RWPE2 (cell line): Measurements from ENCODE around the gene QRFP.

ENCODE experiments used
- ATAC-seq: fragments of 200-7000 bp; cut with Tn5 transposase; 3 replicates; pipeline ENCODE4 v1.9.1; 2021; ENCODE audit warnings: low read depth
- DNase-seq: peaks from one replicate; pipeline ENCODE4 v3.0.0-alpha.2; 2020; ENCODE audit warnings: low spot score
- H3K27ac ChIP-seq: fragments of 450-650 bp; 2 replicates; pipeline ENCODE4 v1.5.1; 2017; ENCODE audit warnings: mild to moderate bottlenecking; ENCODE audit not compliant: poor library complexity, severe bottlenecking
- H3K27me3 ChIP-seq: fragments of 250-450 bp; sonication (Bioruptor Pico); 2 replicates; pipeline ENCODE4 v1.5.1; 2021; ENCODE audit warnings: mild to moderate bottlenecking, moderate library complexity; ENCODE audit not compliant: insufficient read depth, poor library complexity, severe bottlenecking
- H3K36me3 ChIP-seq: fragments of 250-450 bp; sonication (Bioruptor Pico); 2 replicates; pipeline ENCODE4 v1.5.1; 2020; ENCODE audit warnings: low read depth, mild to moderate bottlenecking, moderate library complexity
- H3K4me1 ChIP-seq: fragments of 250-450 bp; sonication (Bioruptor Pico); 2 replicates; pipeline ENCODE4 v1.5.1; 2021; ENCODE audit warnings: mild to moderate bottlenecking, moderate library complexity; ENCODE audit not compliant: insufficient read depth, poor library complexity, severe bottlenecking
- H3K4me3 ChIP-seq: fragments of 250-450 bp; sonication (Bioruptor Pico); 2 replicates; pipeline ENCODE4 v1.5.1; 2021; ENCODE audit warnings: mild to moderate bottlenecking, moderate library complexity; ENCODE audit not compliant: severe bottlenecking
- H3K9me3 ChIP-seq: fragments of 250-450 bp; sonication (Bioruptor Pico); 2 replicates; pipeline ENCODE4 v1.5.1; 2021; ENCODE audit warnings: mild to moderate bottlenecking, moderate library complexity; ENCODE audit not compliant: severe bottlenecking
- TF ChIP-seq, protein P1 (sequence below): fragments of 450-650 bp; IDR thresholded peaks from one replicate; pipeline ENCODE4 v1.5.1; 2017; ENCODE audit warnings: mild to moderate bottlenecking, moderate library complexity; ENCODE audit not compliant: poor library complexity, severe bottlenecking

QRFP gene

GRCh38 chr9:130921989-130922892 lies 25.6 kb upstream of the QRFP start:
- DNase-seq (no peak), ATAC-seq (no peak)
- Histone ChIP-seq H3K36me3 (no peaks in the 10 kb centered on the region), H3K27me3 (no peaks in the 10 kb centered on the region), H3K4me1 (peaks cover 1% of the 10 kb centered on the region), H3K27ac (no peak overlapping the region), H3K9me3 (no peaks in the 10 kb centered on the region), H3K4me3 (no peak overlapping the region)
- TF ChIP-seq, protein P1, sequence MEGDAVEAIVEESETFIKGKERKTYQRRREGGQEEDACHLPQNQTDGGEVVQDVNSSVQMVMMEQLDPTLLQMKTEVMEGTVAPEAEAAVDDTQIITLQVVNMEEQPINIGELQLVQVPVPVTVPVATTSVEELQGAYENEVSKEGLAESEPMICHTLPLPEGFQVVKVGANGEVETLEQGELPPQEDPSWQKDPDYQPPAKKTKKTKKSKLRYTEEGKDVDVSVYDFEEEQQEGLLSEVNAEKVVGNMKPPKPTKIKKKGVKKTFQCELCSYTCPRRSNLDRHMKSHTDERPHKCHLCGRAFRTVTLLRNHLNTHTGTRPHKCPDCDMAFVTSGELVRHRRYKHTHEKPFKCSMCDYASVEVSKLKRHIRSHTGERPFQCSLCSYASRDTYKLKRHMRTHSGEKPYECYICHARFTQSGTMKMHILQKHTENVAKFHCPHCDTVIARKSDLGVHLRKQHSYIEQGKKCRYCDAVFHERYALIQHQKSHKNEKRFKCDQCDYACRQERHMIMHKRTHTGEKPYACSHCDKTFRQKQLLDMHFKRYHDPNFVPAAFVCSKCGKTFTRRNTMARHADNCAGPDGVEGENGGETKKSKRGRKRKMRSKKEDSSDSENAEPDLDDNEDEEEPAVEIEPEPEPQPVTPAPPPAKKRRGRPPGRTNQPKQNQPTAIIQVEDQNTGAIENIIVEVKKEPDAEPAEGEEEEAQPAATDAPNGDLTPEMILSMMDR, result no peak

DNA sequence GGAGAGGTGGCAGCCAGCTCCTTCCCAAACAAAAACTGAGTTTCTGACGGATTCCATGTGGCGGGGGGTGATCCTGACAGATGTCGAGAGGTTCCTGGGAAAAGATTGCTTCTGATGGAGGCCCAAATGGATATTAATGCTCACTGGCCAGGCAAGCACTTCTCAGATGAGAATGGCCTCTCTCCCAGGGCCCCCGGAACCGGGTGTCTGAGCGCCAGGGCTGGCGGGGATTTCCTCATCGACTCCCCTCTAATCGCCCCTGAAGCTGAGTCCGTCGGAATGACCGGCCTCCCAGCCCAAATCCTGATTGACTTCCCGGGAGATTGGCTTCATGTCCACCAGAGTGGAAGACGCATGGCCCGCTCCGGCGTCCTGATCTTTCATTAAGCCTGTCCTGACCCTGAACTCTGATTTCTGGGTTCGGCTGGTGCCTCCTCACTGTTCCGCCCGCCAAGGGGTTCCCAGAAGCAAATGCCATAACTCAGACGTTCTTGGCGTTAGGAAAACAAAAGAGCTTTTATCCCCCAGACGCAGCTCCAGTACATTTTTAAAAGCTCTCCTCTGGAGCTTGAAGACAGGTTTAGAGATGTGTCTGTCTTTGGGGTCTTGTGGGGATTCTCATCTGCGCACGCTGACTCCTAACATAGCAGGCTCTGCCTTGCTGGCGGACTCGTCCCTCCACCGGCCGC lies 24.8 kb upstream of the QRFP start:
- ATAC-seq, result no peak
- Histone ChIP-seq H3K36me3 (no peaks in the 10 kb centered on the region), H3K9me3 (no peaks in the 10 kb centered on the region), H3K27me3 (no peaks in the 10 kb centered on the region), H3K4me1 (no peaks in the 10 kb centered on the region), H3K4me3 (no peak overlapping the region), H3K27ac (no peak overlapping the region)
- no peak for DNase-seq
- TF ChIP-seq, protein P1, result no peak

DNA sequence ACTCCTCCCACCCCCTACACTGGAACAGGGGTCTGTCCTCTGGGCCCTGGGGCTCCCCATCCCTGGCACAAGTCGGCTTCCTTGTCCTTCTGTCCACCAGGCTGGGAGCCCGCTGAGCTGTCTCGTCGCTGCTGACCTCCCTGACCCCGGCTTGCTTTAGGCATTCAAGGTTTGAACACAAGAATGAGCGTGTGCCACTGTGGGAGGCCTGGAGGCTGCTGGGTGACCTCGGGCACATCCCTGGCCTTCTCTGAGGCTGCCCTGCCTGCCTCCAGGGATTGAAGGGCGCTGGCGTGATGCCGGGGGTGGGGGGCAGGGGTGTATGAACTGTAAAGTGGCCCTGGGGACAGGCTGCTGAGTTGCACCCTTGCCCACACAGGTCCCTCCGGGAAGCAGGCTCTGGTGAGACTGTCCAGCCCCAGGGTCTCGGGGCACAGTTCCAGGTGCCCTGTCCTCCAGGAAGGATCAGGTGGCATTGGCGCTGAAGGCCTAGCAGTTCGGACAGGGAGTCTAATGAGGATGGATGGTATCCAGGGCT lies 24.2 kb upstream of the QRFP start:
- TF ChIP-seq, protein P1, result no peak
- Histone ChIP-seq H3K27ac (no peak overlapping the region), H3K4me1 (no peaks in the 10 kb centered on the region), H3K27me3 (no peaks in the 10 kb centered on the region), H3K9me3 (no peaks in the 10 kb centered on the region), H3K36me3 (no peaks in the 10 kb centered on the region), H3K4me3 (no peak overlapping the region)
- no peak for DNase-seq
- ATAC-seq, result no peak

- TF ChIP-seq, protein P1, result no peak
- H3K4me1 ChIP-seq, result no peaks in the 10 kb centered on the region
- H3K27me3 ChIP-seq, result no peaks in the 10 kb centered on the region
- H3K9me3 ChIP-seq, result no peaks in the 10 kb centered on the region
- no peak overlapping the region for H3K4me3 ChIP-seq
- H3K27ac ChIP-seq, result no peak overlapping the region
- DNase-seq, result no peak
- no peaks in the 10 kb centered on the region for H3K36me3 ChIP-seq
- no peak for ATAC-seq
These were observed 23.6 kb upstream of the QRFP start for GRCh38 chr9:130920233-130920632.
